Endometrial microvascular endothelial cells (primary cell): ENCODE results near the gene B3GAT3. TPM values are rescaled to one million over a fixed set of nuclear protein-coding genes. Genes with fewer than 3 reads are reported as not detected.

ENCODE experiments used
- in situ Hi-C: cut with HindIII; loops from 2 replicates; pipeline ENCODE4 v1.10.0; 2017; ENCODE audit warnings: low sequenced_read_pairs, low pct_unique_long_range_greater_than_20kb; ENCODE audit errors: inconsistent ontology term
- total RNA-seq: library from RNA; depleted of rRNA; stranded (reverse); fragments of >200 nt; gene quantifications from one replicate; pipeline ENCODE4 v1.2.3, GENCODE V29; 2015; ENCODE audit errors: inconsistent ontology term

The B3GAT3 gene
- 40.0 TPM for total RNA-seq

- in situ Hi-C loops = no loop called here
Observed at GRCh38 chr11:62621567-62622470, at the start of gene B3GAT3. Gene B3GAT3, minus strand, starts transcription at chr11:62621986. Its CDS starts 39 bp downstream, at chr11:62621947.

DNA sequence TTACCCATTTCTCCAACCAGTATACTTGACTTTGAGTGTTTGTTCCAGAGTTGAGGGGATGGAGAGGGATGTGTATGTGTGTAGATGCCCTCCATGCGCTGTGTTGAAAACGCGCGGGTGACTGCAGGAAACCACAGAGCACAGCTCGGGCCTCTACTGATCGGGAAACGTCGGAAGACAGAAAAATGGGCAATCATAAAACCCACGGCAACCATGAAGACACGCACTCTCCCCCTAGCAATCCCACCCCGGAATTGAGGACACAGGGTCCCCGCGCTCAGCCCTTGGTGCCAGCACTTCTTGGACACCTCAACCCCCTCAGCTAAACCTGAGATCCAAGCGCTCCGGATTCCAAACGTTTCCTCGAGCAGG lies 49.4 kb upstream of the B3GAT3 start:
- in situ Hi-C loops = loop anchor here (25.0 kb wide), 1 partner anchor 109 kb away; the partner anchor contains the start of gene EEF1G

GRCh38 chr11:62669420-62670161 lies 47.8 kb upstream of the B3GAT3 start:
- in situ Hi-C loops = loop anchor here (25.0 kb wide), 1 partner anchor 107 kb away; the partner anchor contains the start of gene EEF1G

DNA sequence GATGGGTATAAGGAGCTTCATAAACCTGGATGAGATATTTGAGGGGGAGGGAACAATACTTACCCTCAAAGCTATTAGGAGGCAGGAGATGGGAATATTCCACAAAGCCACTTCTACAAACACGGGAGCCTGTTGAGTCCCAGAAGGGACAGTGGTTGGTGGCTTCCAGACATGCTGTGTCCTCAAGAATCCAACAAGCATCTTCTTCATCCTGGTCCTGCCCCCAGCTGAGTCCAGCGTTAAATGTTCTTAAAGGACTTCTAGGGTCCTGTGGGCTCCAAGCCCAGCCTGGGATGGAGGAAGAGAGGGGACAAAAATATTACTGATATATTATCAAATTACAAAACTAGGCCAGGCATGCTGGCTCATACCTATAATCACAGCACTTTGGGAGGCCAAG lies 45.7 kb upstream of the B3GAT3 start:
- in situ Hi-C loops = loop anchor here (25.0 kb wide), 1 partner anchor 105 kb away; the partner anchor contains the start of gene EEF1G

GRCh38 chr11:62666259-62666926 lies 44.6 kb upstream of the B3GAT3 start:
- in situ Hi-C loops = loop anchor here (25.0 kb wide), 1 partner anchor 104 kb away; the partner anchor contains the start of gene EEF1G

GRCh38 chr11:62665599-62666258 lies 43.9 kb upstream of the B3GAT3 start:
- in situ Hi-C loops = loop anchor here (25.0 kb wide), 1 partner anchor 103 kb away; the partner anchor contains the start of gene EEF1G

DNA sequence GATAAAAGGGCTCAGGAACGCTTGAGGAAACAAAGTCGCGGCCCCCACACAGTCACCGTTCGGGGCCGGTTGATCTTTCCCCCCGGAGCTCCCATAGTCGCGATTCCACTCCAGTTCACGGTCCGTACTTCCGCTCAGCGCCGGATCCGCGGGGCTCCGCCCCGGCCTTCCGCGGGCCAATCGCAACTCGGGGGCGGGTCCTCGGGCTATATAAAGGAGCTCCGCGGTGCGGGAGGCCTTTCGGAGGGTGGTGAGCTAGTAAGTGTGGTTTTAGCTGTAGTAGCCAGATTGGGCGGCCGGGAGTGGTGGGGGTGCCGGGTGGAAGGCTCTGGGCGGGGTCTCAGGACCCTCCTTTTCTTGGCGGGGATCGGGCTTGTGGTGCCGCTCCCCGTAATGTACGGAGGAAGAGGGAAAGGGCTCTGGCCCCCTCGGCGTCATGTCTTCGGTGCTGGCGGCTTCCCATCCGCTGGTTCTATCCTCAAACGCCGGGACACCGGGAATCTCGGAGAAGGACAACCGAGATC lies 43.4 kb upstream of the B3GAT3 start, which contains the start of the genes C11orf98 and CSKMT:
Gene C11orf98, minus strand, starts transcription at position 136 of the 524 bp plus-strand sequence. Its CDS starts 41 bp downstream, at position 95.
Gene CSKMT, plus strand, starts transcription at position 238 of the 524 bp plus-strand sequence. CDS start 568 bp downstream, outside the sequence.
- in situ Hi-C loops = loop anchor here (25.0 kb wide), 1 partner anchor 103 kb away; the partner anchor contains the start of gene EEF1G

- in situ Hi-C loops = loop anchor here (25.0 kb wide), 1 partner anchor 102 kb away; the partner anchor contains the start of gene EEF1G
Observed at GRCh38 chr11:62664405-62665074, 42.8 kb upstream of the B3GAT3 start.

DNA sequence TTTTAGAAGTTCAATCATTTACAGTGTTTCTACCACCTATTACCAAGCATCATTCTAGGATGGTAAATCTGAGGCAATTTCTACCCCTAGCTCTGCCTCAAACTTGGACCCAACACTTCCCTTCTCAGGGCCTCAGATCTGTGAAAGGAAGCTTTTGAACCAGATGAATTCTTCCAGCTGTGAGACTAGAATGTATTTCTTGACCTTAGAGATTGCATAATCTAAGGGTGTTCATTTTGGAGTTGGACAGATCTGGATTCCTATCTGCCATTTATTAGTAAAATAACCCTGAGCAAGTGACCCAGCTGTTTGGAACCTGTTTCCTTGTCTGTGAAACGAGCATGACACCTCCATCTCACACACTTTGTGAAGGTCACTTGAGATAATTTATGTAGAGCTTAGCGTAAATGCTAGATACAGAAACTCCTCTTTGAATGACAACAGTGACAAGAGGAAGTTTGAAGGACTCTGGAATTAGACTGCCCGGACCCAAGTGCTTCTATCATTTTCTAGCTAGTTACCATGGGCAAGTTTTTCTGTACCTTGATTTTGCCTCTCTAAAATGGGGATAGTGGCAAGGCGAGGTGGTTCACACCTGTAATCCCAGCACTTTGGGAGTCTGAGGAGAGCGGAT lies 35.1 kb upstream of the B3GAT3 start:
- in situ Hi-C loops = loop anchor here (25.0 kb wide), 1 partner anchor 95 kb away; the partner anchor contains the start of gene EEF1G

DNA sequence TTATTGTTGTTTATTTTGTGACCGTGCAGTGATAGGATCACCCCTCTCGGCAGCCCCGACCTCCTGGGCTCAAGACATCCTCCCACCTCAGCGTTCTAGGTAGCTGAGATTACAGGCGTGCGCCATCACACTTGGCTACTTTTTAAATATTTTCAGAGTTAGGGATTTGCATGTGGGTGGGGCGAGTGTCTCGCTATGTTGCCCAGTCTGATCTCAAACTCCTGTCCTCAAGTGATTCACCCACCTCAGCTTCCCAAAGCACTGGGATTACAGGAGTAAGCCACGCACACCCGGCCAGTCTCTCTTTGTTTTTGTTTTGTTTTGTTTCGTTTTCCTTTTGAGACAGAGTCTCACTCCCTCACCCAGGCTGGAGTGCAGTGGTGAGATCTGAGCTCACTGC lies 32.5 kb upstream of the B3GAT3 start:
- in situ Hi-C loops = loop anchor here (25.0 kb wide), 1 partner anchor 92 kb away; the partner anchor contains the start of gene EEF1G

DNA sequence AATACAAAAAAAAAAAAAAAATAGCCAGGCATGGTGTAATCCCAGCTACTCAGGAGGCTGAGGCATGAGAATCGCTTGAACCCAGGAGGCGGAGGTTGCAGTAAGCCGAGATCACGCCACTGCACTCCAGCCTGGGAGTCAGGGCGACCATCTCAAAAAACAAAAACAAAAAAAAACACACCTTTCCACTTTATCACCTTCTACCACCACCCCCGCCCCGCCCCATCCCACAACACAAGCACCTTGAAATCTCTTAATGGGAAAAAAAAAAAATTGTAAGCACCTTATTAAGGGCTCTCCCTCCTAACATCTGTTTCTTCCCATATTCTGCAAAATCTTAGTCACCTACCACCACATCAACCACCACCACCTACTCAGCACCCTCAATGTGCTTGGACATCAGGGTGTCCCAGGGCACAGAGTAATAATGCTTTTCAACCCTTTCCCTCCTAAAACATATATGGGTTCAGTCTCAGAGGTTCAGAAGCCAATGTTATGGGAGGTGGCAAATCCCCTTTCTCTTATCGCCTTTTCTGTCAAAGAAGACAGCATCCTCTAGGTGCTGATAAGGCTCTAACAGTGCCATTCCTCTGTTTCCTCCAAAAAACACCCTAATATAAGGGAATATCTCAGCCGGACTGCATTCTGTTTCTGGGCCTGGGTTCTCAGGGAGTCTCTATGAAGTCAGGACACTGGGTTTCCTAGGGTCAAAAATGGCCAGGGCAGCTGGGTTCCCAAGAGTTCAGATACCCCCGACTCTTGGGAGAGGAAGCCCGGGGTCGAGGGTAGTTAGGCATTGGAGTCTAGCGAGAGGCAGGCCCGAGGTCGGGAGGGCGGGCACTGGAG lies 30.6 kb upstream of the B3GAT3 start:
- in situ Hi-C loops = loop anchor here (25.0 kb wide), 1 partner anchor 90 kb away; the partner anchor contains the start of gene EEF1G

DNA sequence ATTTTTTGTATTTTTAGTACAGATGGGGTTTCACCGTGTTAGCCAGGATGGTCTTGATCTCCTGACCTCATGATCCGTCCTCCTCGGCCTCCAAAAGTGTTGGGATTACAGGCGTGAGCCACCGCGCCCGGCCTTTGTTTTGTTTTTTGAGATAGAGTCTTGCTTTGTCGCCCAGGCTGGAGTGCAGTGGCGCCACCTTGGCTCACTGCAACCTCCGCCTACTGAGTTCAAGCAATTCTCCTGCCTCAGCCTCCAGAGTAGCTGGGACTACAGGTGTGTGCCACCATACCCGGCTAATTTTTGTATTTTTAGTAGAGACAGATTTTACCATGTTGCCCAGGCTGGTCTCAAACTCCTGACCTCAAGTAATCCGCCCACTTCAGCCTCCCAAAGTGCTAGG lies 28.5 kb upstream of the B3GAT3 start:
- in situ Hi-C loops = loop anchor here (25.0 kb wide), 1 partner anchor 88 kb away; the partner anchor contains the start of gene EEF1G

- in situ Hi-C loops = no loop called here
Observed at GRCh38 chr11:62649486-62649885, 27.7 kb upstream of the B3GAT3 start.

DNA sequence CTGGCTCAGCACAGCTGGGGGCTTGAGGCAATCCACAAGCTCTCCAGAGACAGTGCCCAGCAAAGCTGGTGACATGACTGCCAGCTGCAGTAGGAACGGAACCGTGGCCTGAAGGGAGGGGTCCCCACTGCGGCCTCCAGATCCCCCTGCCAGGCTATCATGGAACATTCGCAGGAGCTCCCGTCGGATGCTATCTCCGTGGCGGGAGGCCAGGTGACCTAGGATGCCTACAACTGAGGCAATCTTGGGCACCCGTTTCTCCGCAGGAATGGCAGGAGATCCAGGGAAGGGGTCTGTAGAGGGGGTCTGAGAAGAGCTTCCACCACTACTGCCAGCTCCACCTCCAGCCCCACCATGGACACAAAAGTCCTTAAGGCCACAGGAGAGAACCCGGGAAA lies 27.2 kb upstream of the B3GAT3 start:
- in situ Hi-C loops = no loop called here

GRCh38 chr11:62648185-62648966 lies 26.6 kb upstream of the B3GAT3 start:
- in situ Hi-C loops = no loop called here
